HepG2 (cell line): ENCODE results near the gene CFAP61. TPM values are rescaled to one million over a fixed set of nuclear protein-coding genes. Genes with fewer than 3 reads are reported as not detected.

Experiments used
- ATF4 ChIP-seq, 2 experiments: fragments of 450-650 bp in 1 of 2; sonication (generic) in 1 of 2; formaldehyde crosslinking; IDR thresholded peaks; 2 replicates each; pipeline versions ENCODE4 v1.5.0 to v1.8.0; 2020 to 2022; ENCODE audit warnings: mild to moderate bottlenecking in 1 of 2, missing genetic modification reagents in 1 of 2
- CBX1 ChIP-seq: IDR thresholded peaks from one replicate; pipeline ENCODE4 v1.6.1; 2016; ENCODE audit warnings: antibody characterized with exemption, low read depth
- CTCF ChIP-seq: sonication (generic); formaldehyde crosslinking; IDR thresholded peaks from 2 replicates; pipeline ENCODE4 v1.5.0; 2020; ENCODE audit warnings: mild to moderate bottlenecking, missing genetic modification reagents, moderate library complexity
- HDAC6 ChIP-seq: fragments of 200-600 bp; sonication (generic); IDR thresholded peaks from 2 replicates; pipeline ENCODE4 v1.7.0; 2017; ENCODE audit warnings: mild to moderate bottlenecking, antibody characterized with exemption, low read length, low read depth
- HNF4A ChIP-seq: sonication (generic); formaldehyde crosslinking; IDR thresholded peaks from 2 replicates; pipeline ENCODE4 v1.4.0; 2020; ENCODE audit warnings: missing genetic modification reagents
- JARID2 ChIP-seq: sonication (generic); formaldehyde crosslinking; IDR thresholded peaks from 2 replicates; pipeline ENCODE4 v1.8.1; 2023; ENCODE audit warnings: missing genetic modification reagents, inconsistent platforms; ENCODE audit not compliant: insufficient replicate concordance
- KAT8 ChIP-seq: IDR thresholded peaks from 2 replicates; pipeline ENCODE4 v1.6.1; 2016; ENCODE audit warnings: missing genetic modification reagents, missing compliant biosample characterization
- MLXIP ChIP-seq: sonication (generic); formaldehyde crosslinking; IDR thresholded peaks from 2 replicates; pipeline ENCODE4 v1.9.0; 2021; ENCODE audit warnings: missing genetic modification reagents, borderline replicate concordance
- NFE2L2 ChIP-seq: fragments of 150-350 bp; IDR thresholded peaks from 2 replicates; pipeline ENCODE4 v1.6.1; 2014; ENCODE audit warnings: low read length
- NFKB2 ChIP-seq: sonication (generic); formaldehyde crosslinking; IDR thresholded peaks from 2 replicates; pipeline ENCODE4 v1.4.0; 2020; ENCODE audit warnings: missing genetic modification reagents, borderline replicate concordance
- NR2F1 ChIP-seq, 2 experiments: fragments of 450-650 bp in 1 of 2; formaldehyde crosslinking in 1 of 2; IDR thresholded peaks; 2 replicates each; pipeline versions ENCODE4 v1.5.0 to v1.6.1; 2016 to 2020; ENCODE audit warnings: mild to moderate bottlenecking in 1 of 2, missing compliant biosample characterization in 1 of 2, missing genetic modification reagents in 1 of 2, moderate library complexity in 1 of 2
- ONECUT2 ChIP-seq: sonication (generic); formaldehyde crosslinking; IDR thresholded peaks from 2 replicates; pipeline ENCODE4 v1.4.0; 2020; ENCODE audit warnings: missing genetic modification reagents
- PHB2 ChIP-seq: fragments of 450-650 bp; IDR thresholded peaks from 2 replicates; pipeline ENCODE4 v1.6.1; 2018; ENCODE audit not compliant: partially characterized antibody
- PHF5A ChIP-seq: IDR thresholded peaks from one replicate; pipeline ENCODE4 v1.6.1; 2018; ENCODE audit warnings: low read depth, missing genetic modification reagents; ENCODE audit not compliant: unreplicated experiment
- SP2 ChIP-seq: sonication (generic); formaldehyde crosslinking; IDR thresholded peaks from 2 replicates; pipeline ENCODE4 v1.5.1; 2020; ENCODE audit warnings: mild to moderate bottlenecking, missing genetic modification reagents
- ZBTB25 ChIP-seq: IDR thresholded peaks from 2 replicates; pipeline ENCODE4 v1.6.1; 2018; ENCODE audit warnings: missing genetic modification reagents
- ZC3H13 ChIP-seq: sonication (generic); formaldehyde crosslinking; IDR thresholded peaks from 2 replicates; pipeline ENCODE4 v1.8.1; 2023; ENCODE audit warnings: mild to moderate bottlenecking, missing genetic modification reagents, moderate library complexity
- ZNF563 ChIP-seq: sonication (generic); formaldehyde crosslinking; IDR thresholded peaks from 2 replicates; pipeline ENCODE4 v1.8.0; 2022; ENCODE audit warnings: mild to moderate bottlenecking, moderate library complexity, missing genetic modification reagents
- ZNF607 ChIP-seq: sonication (generic); formaldehyde crosslinking; IDR thresholded peaks from 2 replicates; pipeline ENCODE4 v1.5.1; 2020; ENCODE audit warnings: missing genetic modification reagents, mild to moderate bottlenecking, borderline replicate concordance
- ZNF674 ChIP-seq: sonication (generic); formaldehyde crosslinking; IDR thresholded peaks from 2 replicates; pipeline ENCODE4 v1.5.0; 2020; ENCODE audit warnings: low read depth, mild to moderate bottlenecking, missing genetic modification reagents
- ZNF713 ChIP-seq: sonication (generic); formaldehyde crosslinking; IDR thresholded peaks from 2 replicates; pipeline ENCODE4 v1.4.0; 2020; ENCODE audit warnings: mild to moderate bottlenecking, missing genetic modification reagents
- ZSCAN9 ChIP-seq: IDR thresholded peaks from 2 replicates; pipeline ENCODE4 v1.6.1; 2016; ENCODE audit warnings: borderline replicate concordance
- polyA plus RNA-seq, 8 experiments: library from polyadenylated mRNA; depleted of rRNA in 3 of 8; stranded (reverse) in 7 of 8; unstranded in 1 of 8; fragments of >200 nt; fragmentation: Illumina TruSeq in 4 of 8; extraction: Trizol in 4 of 8; gene quantifications; 2 replicates each; pipeline versions ENCODE4 v1.2.1 to v1.2.3, GENCODE V29; 2011 to 2016; ENCODE audit warnings: low read depth in 4 of 8, missing spikeins in 1 of 8, mixed read lengths in 1 of 8; ENCODE audit not compliant: insufficient read depth in 1 of 8
- total RNA-seq, 5 experiments: library from RNA; depleted of rRNA; stranded (reverse); fragments of >200 nt; fragmentation: Illumina TruSeq; extraction: Trizol; gene quantifications; 2 replicates each; pipeline ENCODE4 v1.2.3, GENCODE V29; 2016; ENCODE audit warnings: low read depth in 1 of 5

Gene CFAP61
- total and polyA plus RNA-seq, 2 of the 13 experiments (the other 11 are each of a cell fraction or from before 2014, with no cell fraction given) = 0.27 TPM; not detected in 1

GRCh38 chr20:20052074-20052970 lies at the start of gene CFAP61, which contains the start of gene CRNKL1 (continued):
- TF ChIP-seq ONECUT2 (CRISPR knock-in tag) = no peak
- TF ChIP-seq NFE2L2 = 0 out of 2 replicates have a peak, but pooled peaks have one; percentile 3
- peak; percentile 88 for TF ChIP-seq JARID2 (CRISPR knock-in tag)
- TF ChIP-seq NFKB2 = peak; percentile 98; the same call in 1 of the 2 replicates
- no peak for TF ChIP-seq PHB2
- peak; percentile 60 for TF ChIP-seq CTCF
- peak; percentile 74; the same call in 1 of the 2 replicates for TF ChIP-seq ZSCAN9 (CRISPR knock-in tag)
- no peak for TF ChIP-seq CBX1
- TF ChIP-seq ZNF607 (CRISPR knock-in tag) = peak; percentile 63; the same call in 1 of the 2 replicates
- TF ChIP-seq ZNF563 (CRISPR knock-in tag) = peak; percentile 95; the same call in 1 of the 2 replicates
- peak; percentile 76 to 83; a peak in 3 of 4 replicates for TF ChIP-seq NR2F1 (CRISPR knock-in tag; IDR thresholded peaks at IDR 0.05)
- no peak for TF ChIP-seq MLXIP
- peak; percentile 87; the same call in 1 of the 2 replicates for TF ChIP-seq ZNF713 (CRISPR knock-in tag)
- peak; percentile 69 for TF ChIP-seq SP2 (CRISPR knock-in tag)
- TF ChIP-seq ATF4 (CRISPR knock-in tag; IDR thresholded peaks at IDR 0.05) = peak in 1 of 2 experiments; percentile 82; a peak in 2 of 4 replicates
- TF ChIP-seq HDAC6 = no peak
- TF ChIP-seq PHF5A (CRISPR knock-in tag) = peak; percentile 96
- peak; percentile 92 for TF ChIP-seq HNF4A (CRISPR knock-in tag)
- peak; percentile 91 for TF ChIP-seq ZBTB25 (CRISPR knock-in tag)
- TF ChIP-seq KAT8 (CRISPR knock-in tag) = peak; percentile 99
- peak; percentile 66; the same call in 1 of the 2 replicates for TF ChIP-seq ZNF674 (CRISPR knock-in tag)
- peak; percentile 86 for TF ChIP-seq ZC3H13
